Lung (tissue), 12 donors: Measurements from ENCODE around the gene NTRK2. TPM values are rescaled to one million over a fixed set of nuclear protein-coding genes. Genes with fewer than 3 reads are reported as not detected.

Experiments used
- ATAC-seq: fragments of 200-7000 bp; cut with Tn5 transposase; one replicate; pipeline ENCODE4 v1.9.1; 2020; ENCODE audit warnings: moderate number of reproducible peaks; ENCODE audit not compliant: insufficient read depth, low FRiP score
- DNase-seq, 3 donors: peaks; one replicate each; pipeline ENCODE4 v3.0.0-alpha.2; 2013 to 2017
- H3K27ac ChIP-seq, 2 donors: one replicate each; pipeline ENCODE4 v1.5.1; 2013; ENCODE audit warnings: mild to moderate bottlenecking in 2 of 2, moderate library complexity in 2 of 2, control low read depth in 1 of 2, inconsistent platforms in 1 of 2, low read depth in 1 of 2, low read length in 1 of 2
- H3K27me3 ChIP-seq, 3 donors: one replicate each; pipeline ENCODE4 v1.5.1; 2013; ENCODE audit warnings: low read length in 2 of 3; ENCODE audit not compliant: control insufficient read depth in 3 of 3, insufficient read depth in 3 of 3
- H3K36me3 ChIP-seq, 4 donors: one replicate each; pipeline ENCODE4 v1.5.1; 2013; ENCODE audit warnings: low read length in 4 of 4, mild to moderate bottlenecking in 1 of 4, moderate library complexity in 1 of 4; ENCODE audit not compliant: control insufficient read depth in 4 of 4, insufficient read depth in 4 of 4
- H3K4me1 ChIP-seq, 5 donors: one replicate each; pipeline ENCODE4 v1.5.1; 2013; ENCODE audit warnings: low read length in 5 of 5, mild to moderate bottlenecking in 2 of 5, moderate library complexity in 1 of 5; ENCODE audit not compliant: control insufficient read depth in 5 of 5, insufficient read depth in 5 of 5
- H3K4me3 ChIP-seq: one replicate; pipeline ENCODE4 v1.5.1; 2013; ENCODE audit warnings: mild to moderate bottlenecking, control low read depth, moderate library complexity
- H3K9ac ChIP-seq, 2 donors: one replicate each; pipeline ENCODE4 v1.5.1; 2013; ENCODE audit warnings: low read length in 2 of 2, control low read depth in 1 of 2; ENCODE audit not compliant: insufficient read depth in 1 of 2
- H3K9me3 ChIP-seq, 4 donors: one replicate each; pipeline ENCODE4 v1.5.1; 2013; ENCODE audit warnings: low read length in 3 of 4, mild to moderate bottlenecking in 1 of 4, moderate library complexity in 1 of 4; ENCODE audit not compliant: control insufficient read depth in 4 of 4, insufficient read depth in 3 of 4
- WGBS, 2 donors: extraction: QIAGEN DNeasy Blood & Tissue Kit; methylation state at CpG; one replicate each; pipeline ENCODE4 v1.1.7; 2013; 5-methylcytosine and 5-hydroxymethylcytosine counted together
- polyA plus RNA-seq, 2 donors: library from polyadenylated mRNA; stranded (reverse); fragments of 200-250 nt; gene quantifications; one replicate each; pipeline ENCODE4 v1.2.1, GENCODE V29; 2013
- total RNA-seq, 2 donors: library from RNA; depleted of rRNA in 1 of 2; stranded (reverse); fragments of >200 nt in 1 of 2; gene quantifications; one replicate each; pipeline ENCODE4 v1.2.1, GENCODE V29; 2014 to 2021
- TF ChIP-seq, protein P1 (sequence below): IDR thresholded peaks from 2 replicates; pipeline ENCODE4 v1.5.1; 2012; ENCODE audit warnings: mild to moderate bottlenecking; ENCODE audit errors: control extremely low read depth, extremely low read depth
- donor health status: control.
- donor health status: control.
- donor health status: Bipolar disorder and iron deficiency.
- donor health status: healthy.
- donor health status: DM: yes; HTN: yes; CAD: no.

The NTRK2 gene
- total and polyA plus RNA-seq, 4 donors = 0.33 to 14.4 (median 3.3) TPM

DNA sequence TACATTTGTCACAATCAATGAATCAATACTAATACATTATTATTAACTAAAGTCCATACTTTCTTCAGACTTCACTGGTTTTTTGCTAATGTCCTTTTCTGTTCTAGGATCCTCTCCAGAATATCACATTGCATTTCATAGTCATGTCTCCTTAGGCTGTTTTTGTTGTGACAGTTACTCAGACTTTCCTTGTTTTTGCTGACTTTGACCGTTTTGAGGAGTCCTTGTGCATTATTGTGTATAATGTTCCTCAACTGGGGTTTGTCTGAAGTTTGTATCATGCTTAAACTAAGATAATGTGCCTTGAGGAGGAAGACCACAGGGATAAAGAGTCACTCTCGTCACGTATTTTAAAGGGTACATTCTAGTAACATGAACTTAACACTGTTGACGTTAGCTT, 376.9 kb downstream of the NTRK2 start:
- Histone ChIP-seq H3K4me3 (no peak overlapping the region), H3K27ac (no peak overlapping the region), H3K36me3 (no peaks in the 10 kb centered on the region), H3K27me3 (no peaks in the 10 kb centered on the region), H3K9me3 (no peaks in the 10 kb centered on the region), H3K4me1 (no peaks in the 10 kb centered on the region), H3K9ac (no peak overlapping the region)
- ATAC-seq (no peak), DNase-seq (no peak)
- TF ChIP-seq, protein P1, sequence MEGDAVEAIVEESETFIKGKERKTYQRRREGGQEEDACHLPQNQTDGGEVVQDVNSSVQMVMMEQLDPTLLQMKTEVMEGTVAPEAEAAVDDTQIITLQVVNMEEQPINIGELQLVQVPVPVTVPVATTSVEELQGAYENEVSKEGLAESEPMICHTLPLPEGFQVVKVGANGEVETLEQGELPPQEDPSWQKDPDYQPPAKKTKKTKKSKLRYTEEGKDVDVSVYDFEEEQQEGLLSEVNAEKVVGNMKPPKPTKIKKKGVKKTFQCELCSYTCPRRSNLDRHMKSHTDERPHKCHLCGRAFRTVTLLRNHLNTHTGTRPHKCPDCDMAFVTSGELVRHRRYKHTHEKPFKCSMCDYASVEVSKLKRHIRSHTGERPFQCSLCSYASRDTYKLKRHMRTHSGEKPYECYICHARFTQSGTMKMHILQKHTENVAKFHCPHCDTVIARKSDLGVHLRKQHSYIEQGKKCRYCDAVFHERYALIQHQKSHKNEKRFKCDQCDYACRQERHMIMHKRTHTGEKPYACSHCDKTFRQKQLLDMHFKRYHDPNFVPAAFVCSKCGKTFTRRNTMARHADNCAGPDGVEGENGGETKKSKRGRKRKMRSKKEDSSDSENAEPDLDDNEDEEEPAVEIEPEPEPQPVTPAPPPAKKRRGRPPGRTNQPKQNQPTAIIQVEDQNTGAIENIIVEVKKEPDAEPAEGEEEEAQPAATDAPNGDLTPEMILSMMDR = no peak
- 85 to 92% methylated on average over 4 of the region's 4 CpGs for WGBS, 2 donors

DNA sequence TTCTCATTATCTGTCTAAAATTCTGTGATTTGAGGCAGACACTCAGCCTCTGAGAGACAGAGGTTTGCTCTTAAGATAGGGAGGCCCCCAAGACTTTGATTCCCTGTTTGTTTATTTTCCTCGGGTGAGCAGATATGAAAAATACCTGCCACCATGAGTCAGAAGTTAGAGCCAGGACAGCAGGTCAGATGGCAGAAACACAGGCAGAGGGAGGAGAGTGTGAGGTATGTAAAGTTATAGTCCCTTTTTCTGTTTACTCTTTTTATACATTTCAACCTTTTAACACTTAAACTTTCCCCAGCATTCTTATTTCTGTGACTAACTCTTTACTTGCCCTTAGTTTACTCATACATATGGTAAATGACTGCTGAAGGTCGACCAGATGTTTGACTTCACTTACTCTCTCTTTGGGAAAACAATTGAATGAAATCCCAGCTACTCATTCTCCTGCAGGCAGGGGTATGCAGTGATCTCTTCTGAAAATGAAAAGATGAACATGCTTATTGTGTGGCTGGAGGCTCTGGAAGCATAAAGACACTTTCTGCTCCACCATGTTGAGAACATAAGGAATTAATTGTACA, 383.8 kb downstream of the NTRK2 start:
- H3K4me3 ChIP-seq = no peak overlapping the region
- H3K9ac ChIP-seq = no peak overlapping the region
- H3K36me3 ChIP-seq = no peaks in the 10 kb centered on the region
- no peak overlapping the region for H3K27ac ChIP-seq
- peaks cover 0 to 1% (median 0%) of the 10 kb centered on the region in 4 donors for H3K9me3 ChIP-seq
- H3K27me3 ChIP-seq = no peaks in the 10 kb centered on the region
- TF ChIP-seq, protein P1 = no peak
- WGBS, 2 donors = 32 to 51% methylated on average over 2 of the region's 2 CpGs
- ATAC-seq (no peak), DNase-seq (peak in 1 of 3 donors; percentile 21)
- no peaks in the 10 kb centered on the region for H3K4me1 ChIP-seq

DNA sequence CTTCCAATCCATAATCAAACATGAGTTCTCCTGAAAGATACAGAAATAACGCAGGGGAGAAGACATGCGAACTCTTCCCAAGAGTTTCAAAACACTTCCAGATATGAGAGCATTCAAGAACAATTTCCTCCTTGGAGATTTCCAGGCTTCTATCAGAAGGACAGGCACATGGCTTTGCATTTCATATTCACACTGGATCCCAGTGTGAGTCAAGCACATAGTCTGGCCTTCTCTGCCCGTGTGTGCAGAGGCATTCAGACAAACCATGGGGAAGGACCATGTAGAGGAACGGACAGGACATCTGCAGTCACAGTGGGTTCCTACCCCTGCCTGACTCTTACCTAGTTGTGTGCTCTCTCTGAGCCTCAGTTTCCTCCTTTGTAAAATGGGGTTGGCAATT, 384.5 kb downstream of the NTRK2 start:
- ATAC-seq = no peak
- TF ChIP-seq, protein P1 = no peak
- 91 to 93% methylated on average over 4 of the region's 4 CpGs for WGBS, 2 donors
- no peak overlapping the region for H3K27ac ChIP-seq
- H3K27me3 ChIP-seq = no peaks in the 10 kb centered on the region
- no peaks in the 10 kb centered on the region for H3K4me1 ChIP-seq
- no peak for DNase-seq
- no peaks in the 10 kb centered on the region for H3K36me3 ChIP-seq
- no peak overlapping the region for H3K4me3 ChIP-seq
- H3K9ac ChIP-seq = no peak overlapping the region
- H3K9me3 ChIP-seq = peaks cover 0 to 1% (median 0%) of the 10 kb centered on the region in 4 donors
